ENCODE data around the gene ARF1.

Gene ARF1

GRCh38 chr1:228134591-228134990 lies 52.1 kb downstream of the ARF1 start:
- no peak for DNase-seq

- no peak for DNase-seq
These were observed 54.4 kb downstream of the ARF1 start for GRCh38 chr1:228136901-228137300.

GRCh38 chr1:228139406-228139930 lies 57.0 kb downstream of the ARF1 start:
- DNase-seq = no peak

DNA sequence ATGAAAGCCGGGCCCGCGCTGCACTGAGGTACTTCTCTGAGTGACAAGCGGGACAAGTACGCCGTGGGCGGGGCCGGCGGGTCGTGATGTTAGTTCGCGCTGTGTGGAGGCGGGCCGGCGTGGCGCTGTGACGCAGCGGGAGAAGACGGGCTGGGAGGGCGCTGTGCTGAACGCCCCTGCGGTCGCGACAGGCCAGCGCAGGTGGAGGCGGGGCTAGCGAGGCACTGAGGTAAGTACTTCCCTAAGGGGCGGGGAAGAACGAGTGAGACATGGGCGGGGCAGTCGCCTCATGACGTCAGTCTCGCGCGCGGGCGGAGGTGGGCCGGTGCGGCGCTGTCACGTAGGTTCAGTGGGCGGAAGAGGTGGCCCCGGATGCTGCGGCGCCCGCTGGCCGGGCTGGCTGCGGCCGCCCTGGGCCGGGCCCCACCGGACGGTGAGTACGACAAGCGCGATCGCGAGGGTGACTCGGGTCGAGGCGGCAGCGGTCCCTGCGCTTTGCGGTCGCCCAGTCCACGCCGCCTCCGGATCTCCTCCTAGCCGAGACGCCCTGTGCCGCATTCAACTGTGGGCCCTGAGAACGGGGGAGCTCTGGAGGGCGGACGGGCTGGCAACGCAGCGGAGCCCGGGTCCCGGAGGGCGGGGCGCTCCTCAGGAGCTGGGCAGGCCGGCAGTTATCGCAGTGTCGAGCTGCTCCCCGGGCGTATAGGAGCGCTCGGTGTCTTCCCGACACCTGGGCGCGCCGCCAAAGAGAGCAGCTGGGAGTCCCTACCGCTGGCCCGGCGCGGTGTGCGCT lies 57.6 kb downstream of the ARF1 start, which contains the start of gene GUK1:
Gene GUK1 (plus strand): TSS at position 349 of the 793 bp plus-strand sequence. CDS start 24 bp downstream, at position 373.
- DNase-seq = peak; percentile 100

DNA sequence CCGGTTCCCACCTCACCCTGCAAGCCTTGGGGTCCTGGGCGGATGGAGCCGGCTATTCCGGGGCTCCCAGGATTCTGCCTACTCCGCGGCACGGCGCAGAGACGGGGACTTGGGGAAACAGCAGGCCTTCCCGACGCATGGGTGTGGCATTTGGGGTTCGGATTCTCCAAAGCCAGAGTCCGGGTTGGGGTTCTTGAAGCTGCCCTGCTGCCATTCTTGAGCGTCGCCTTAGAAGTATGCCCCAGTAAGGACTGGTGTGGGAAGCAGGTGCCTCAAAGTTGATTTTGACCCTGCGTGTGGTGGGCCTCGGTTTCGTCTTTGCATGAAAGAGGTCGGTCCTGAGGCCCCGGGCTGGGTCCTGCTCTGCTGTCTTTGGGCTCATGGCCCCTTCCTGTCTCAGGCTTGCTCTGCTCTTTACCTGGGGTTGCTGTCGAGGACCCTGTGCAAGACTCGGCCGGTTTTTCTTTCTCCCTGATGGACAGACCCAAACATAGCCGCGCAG lies 58.3 kb downstream of the ARF1 start:
- DNase-seq = no peak

DNA sequence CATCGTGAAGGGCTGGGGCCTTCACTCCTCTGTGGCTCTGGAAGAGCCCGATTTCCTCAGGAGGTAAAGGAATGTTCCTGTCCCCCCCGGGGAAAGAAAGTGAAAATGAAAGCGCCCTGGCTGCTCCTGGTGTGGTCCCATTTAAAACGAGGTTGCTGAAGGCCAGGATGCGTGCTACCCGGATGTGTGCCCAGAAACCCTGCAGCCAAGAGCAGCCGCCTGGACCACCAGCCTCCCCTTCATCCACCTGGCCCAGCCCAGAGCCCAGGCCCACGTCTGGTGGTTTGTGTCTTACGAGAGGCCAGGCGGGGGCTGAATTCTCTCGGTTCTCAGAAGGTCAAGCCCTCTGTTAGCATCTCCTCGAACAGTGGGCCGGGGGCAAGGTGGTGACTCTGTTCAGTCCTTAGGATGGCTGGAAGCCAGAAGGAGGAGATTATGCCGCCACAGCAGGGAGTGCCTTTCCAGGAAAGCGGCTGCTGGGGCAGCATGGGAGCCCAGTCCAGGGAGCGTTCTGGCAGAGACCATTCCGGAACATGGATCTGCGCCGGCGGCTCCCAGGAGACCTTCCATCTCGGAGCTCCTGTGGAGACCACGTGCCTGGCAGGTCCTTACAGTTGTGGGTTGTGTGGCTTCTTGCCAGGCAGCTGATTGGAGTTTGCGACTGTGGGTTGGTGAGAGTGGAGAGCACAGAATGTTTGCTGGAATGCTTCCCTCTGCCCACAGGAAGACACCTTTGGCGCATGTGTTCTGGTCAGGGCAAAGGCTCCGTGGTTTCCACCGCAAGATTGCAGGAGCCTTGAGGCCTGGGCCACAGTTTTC lies 58.9 kb downstream of the ARF1 start:
- no peak for DNase-seq

GRCh38 chr1:228142155-228142691 lies 59.7 kb downstream of the ARF1 start:
- no peak for DNase-seq

DNA sequence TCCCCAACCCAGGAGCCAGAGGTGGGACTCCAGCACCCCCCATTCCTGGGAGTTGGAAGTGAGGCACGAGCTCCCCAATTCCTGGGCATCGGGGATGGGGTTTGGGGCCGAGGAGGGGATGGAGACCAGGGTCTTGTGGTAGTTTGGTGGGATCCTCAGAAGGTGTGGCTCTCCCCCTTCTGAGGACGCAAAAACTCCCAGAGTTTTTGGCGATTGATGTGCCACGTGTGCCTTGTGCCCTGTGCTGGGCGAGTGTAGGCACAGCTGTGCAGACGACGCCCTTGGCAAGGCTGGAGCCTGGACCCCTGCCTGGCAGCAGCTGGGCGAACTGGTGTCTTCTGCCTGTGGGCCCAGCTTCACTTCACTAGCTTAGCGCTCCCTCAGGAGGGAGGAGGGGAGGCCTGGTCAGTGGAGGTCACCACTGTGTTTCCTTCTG lies 60.2 kb downstream of the ARF1 start:
- no peak for DNase-seq

DNA sequence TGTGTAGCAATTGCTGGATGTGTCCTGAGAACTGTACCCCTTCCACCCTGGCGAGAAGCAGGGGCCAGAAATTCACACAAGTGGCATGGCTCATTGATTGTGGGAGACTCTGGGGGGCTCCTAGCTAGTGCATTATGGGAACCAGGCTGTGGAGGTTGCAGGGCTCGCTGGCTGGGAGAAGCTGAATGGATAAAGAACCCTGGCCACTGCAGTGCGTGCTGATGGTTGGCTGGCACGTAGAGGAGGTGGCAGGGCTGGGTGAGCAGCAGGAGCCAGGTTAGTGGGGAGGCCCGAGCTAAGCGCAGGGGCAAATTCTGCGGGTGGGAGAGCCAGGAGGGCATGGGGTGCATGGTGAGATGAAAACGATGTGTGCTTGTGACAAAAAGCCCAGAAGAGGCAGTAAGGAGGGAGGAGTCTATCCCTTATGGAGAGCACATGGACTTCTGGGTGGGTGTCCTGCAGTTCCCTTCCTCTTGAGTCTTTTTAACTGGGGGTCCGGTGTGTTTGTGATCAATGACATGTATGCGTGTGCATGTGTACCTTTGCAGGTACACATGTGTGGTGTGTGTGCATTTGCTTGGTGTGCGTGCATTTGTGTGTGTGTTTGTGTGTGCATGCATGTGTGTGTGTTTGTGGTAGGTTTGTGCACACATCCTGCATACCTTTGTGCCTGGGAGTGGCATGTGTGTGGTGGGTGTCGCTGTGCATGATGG lies 61.1 kb downstream of the ARF1 start:
- DNase-seq = no peak

DNA sequence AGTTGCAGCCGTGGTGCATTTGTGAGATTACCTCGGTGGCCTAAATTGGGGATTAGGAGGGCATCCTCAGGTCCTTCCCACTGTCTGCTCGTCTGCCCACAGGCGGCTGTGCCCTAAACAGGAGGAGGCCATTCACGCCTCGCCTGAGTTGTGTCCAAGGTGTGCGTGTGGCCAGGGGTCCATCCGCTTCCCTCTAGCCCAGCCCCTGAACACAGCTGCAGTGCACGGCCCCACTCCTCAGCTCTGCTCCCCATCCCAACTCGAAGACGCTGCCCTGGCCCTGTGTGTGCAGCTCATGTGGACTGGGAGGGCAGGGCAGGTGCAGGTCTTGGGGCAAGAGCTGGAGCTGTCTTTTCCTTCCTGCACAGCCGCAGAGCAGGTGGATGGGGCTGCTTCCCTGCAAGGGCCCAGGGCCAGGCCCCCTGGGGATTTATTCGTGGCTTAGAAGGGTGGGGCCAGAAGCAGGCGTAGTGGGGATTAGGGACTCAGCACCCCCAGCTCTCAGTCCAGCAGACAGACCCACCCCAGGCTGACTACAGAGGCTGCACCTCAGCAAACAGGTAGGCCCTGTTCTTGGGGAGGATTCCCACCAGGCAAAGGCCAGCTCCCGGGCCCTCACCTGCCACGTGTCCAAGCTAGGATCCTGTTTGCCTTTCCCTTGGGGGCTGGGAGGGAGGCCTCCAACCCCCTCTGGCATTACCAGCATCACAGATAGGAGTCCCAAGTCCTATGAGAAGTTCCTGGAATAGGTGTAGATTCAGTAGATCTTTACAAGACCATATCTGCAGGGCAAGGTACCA lies 61.9 kb downstream of the ARF1 start:
- no peak for DNase-seq

- no peak for DNase-seq
These were observed 62.5 kb downstream of the ARF1 start for GRCh38 chr1:228144993-228145343.

GRCh38 chr1:228145463-228146416 lies 63.2 kb downstream of the ARF1 start:
- no peak for DNase-seq

DNA sequence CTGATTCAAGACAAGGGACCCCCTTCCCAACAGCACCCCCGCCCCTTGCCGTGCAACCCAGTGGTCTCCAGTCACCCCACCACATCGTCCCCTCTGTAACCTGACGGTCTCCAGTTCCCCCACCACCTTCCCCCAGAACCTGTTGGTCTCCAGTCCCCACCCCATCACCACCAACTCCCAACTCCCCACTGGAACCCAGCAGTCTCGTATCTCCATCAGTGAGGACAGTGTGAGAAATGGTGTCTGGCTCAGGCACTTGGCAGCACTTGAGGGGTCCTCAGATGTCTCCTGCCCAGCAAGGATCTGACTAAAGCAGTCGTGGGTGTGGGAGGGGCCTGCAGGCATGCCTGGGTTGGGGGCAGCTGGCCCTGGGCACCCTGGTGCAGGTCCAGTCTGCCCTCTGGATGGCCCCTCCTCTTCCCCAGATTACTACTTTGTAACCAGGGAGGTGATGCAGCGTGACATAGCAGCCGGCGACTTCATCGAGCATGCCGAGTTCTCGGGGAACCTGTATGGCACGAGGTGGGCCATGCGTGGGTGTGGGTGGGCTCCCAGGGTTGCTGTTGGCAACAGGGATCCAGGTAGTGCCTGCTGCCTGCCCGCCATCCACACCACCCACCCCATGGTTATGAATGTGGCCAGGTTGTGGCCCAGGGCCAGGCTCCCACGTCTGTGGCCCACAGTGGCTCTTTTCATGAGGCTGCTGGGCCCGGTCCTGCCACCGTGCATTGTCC lies 64.1 kb downstream of the ARF1 start:
- DNase-seq = no peak

DNA sequence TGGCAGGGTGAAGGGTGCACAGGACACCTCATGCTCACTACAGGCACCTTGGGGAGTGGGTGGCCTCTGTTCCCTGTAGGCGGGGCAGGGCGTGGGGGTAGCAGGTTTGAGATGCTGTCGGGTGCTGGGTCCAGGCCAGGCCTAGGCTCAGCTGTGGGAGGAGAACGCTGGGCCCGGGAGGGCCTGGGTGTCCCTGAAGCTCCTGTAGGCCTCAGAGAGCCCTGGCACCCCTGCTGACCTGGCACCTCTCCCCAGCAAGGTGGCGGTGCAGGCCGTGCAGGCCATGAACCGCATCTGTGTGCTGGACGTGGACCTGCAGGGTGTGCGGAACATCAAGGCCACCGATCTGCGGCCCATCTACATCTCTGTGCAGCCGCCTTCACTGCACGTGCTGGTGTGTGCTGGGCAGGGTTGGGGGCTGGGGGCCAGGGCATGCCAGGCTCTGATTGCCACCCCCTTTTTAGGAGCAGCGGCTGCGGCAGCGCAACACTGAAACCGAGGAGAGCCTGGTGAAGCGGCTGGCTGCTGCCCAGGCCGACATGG lies 64.7 kb downstream of the ARF1 start:
- DNase-seq = no peak

DNA sequence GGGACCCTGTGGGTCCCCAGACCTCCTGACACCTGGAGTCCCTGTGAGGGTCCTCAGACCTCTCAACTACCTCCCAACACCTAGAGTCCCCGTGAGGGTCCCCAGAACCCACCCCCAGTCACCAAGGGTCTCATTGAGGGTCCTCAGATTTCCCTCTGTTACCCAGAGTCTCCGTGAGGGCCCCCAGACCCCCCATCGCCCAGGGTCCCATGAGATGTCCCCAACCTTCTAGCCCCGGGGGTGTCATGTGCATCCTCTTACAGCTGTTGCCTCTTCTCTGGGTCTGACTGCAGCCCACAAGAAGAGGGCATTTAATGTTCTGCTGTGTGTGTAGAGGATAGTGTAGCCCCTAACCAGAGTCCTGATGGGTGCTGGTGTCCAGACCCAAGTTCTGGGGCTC lies 65.3 kb downstream of the ARF1 start:
- no peak for DNase-seq

DNA sequence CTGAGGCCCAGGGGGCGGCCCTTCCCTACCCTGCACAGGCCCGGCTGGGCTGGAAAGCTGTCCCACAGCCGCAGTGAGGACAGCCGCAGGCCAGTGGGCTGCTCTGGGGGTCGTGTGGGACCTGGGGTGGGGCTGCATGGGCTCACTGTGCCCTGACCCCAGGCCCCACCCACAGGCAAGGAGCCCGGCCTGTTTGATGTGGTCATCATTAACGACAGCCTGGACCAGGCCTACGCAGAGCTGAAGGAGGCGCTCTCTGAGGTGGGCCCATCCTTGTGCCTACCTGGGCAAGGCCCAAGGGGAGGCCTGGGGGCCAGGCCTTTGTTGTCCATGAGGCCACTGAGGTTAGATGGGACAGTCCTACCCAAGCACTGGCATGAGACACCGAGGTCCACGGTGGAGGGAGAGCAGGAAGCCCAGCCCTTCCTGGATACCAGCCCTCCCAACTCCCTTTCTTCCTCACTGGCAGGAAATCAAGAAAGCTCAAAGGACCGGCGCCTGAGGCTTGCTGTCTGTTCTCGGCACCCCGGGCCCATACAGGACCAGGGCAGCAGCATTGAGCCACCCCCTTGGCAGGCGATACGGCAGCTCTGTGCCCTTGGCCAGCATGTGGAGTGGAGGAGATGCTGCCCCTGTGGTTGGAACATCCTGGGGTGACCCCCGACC lies 65.8 kb downstream of the ARF1 start:
- DNase-seq = no peak
